GM21786 (cell line): ENCODE measurements around the gene MAPK1.
"Not testable (repeated sequence)": the region's sequence is repeated elsewhere in the genome, so short reads cannot be mapped to it uniquely, and the experiment has no call there.

ENCODE experiments used
- ATAC-seq: cut with Tn5 transposase; IDR thresholded peaks from one replicate; pipeline ENCODE4 v1.9.1; 2021; ENCODE audit not compliant: unreplicated experiment

Gene MAPK1

DNA sequence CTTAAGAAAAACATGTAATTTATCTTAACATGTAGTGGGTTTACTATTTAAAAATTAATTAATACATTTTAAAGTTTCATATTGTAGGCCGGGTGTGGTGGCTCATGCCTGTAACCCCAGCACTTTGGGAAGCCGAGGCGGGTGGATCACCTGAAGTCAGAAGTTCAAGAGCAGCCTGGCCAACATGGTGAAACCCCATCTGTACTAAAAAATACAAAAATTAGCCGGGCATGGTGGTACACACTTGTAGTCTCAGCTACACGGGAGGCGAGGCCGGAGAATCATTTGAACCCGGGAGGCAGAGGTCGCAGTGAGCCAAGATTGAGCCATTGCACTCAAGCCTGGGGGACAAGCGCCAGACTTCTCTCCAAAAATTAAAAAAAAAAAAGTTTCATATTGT lies 73.7 kb downstream of the MAPK1 start:
- not testable (repeated sequence) for ATAC-seq

DNA sequence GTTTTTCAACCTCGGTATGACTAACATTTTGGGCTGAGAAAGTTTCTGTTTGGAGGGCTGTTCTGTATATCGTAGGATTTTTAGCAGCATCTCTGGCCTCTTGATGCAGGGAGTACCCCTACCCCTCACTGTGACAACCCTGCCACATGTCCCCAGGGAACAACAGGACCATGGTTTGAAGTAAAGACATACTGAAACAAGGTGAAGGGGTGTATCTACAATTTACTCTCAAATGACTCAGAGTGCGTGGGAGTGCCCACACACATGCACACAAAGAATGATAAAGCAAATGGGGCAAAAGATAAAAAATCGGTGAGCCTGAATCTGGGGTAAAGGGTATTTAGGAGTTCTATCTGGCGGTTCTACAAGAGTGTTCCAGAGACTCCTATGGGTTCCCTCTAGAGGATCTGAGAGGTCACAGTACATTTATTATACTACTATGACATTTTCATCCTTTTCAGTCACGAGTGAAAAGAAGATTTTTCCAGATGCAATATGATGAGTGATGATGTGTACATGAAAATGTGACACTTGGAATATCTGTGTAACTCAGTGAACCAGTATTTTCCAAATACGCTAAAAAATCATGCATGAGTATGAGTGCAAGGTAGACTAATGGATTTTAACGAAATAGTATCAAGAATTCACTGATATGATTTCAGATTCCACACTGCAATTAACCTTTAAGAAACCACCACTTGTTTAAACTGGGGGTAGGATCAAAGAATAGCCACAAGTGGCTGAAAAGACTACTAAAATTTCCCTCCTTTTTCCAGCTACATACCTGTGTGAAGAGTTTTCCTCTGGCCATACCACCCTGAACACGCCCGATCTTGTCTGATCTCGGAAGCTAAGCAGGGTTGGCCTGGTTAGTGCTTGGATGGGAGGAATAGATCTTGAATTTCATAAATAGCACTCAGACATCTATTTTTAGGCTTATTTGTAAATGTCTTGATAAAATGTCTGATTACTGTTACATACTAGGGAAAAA lies 75.5 kb downstream of the MAPK1 start:
- peak; percentile 64 for ATAC-seq

DNA sequence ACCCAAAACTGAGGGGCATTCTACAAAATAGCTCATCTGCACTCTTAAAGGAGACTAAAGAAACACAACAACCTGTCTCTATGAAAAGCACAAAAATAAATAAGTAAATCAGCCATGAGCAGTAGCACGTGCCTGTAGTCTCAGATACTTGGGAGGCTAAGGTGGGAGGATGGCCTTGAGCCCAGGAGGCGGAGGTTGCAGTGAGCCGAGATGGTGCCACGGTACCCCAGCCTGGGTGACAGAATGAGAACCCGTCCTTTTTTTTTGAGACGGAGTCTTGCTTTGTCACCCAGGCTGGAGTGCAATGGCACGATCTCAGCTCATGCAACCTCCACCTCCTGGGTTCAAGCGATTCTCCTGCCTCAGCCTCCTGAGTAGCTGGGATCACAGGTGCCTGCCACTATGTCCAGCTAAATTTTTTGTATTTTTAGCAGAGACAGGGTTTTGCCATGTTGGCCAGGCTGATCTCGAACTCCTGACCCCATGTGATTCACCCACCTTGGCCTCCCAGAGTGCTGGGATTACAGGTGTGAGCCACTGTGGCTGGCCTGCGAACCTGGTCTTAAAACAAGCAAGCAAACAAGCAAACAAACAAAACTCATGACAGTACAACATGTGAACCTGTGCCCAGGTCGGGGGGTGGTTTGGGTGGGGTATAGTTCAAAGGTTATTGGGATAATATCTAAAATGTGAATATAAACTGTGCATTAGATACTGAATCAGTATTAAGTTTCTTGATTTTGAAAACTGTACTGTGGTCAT lies 76.4 kb downstream of the MAPK1 start:
- not testable (repeated sequence) for ATAC-seq

DNA sequence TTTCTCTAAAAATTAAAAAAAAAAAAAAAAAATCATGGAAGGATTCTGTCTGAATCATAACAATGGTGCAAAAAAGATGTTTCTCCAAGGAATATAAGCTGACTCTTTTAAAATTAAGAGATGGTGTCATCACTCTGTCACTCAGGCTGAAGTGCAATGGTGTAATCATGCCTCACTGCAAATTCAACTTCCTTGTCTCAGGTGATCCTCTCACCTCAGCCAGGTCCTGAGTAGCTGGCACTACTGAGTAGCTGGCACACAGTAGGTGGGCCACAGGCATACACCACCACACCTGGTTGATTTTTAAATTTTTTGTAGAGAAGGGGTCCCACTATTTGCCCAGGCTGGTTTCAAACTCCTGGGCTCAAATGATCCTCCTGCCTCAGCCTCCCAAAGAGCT lies 77.1 kb downstream of the MAPK1 start:
- no peak for ATAC-seq

DNA sequence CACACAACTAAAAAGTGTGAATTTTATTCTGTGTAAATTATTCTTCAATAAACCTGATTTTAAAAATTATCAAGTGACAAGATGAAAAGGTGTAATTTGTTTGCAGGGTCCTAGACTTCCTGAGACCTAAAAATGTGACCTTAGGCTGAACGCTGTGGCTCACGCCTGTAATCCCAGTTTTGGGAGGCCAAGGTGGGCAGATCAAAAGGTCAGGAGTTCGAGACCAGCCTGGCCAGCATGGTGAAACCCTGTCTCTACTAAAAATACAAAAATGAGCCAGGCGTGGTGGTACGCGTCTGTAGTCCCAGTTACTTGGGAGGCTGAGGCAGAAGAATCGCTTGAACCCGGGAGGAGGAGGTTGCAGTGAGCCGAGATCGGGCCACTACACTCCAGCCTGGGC lies 79.9 kb downstream of the MAPK1 start:
- not testable (repeated sequence) for ATAC-seq

GRCh38 chr22:21780259-21780658 lies 87.2 kb downstream of the MAPK1 start:
- no peak for ATAC-seq

DNA sequence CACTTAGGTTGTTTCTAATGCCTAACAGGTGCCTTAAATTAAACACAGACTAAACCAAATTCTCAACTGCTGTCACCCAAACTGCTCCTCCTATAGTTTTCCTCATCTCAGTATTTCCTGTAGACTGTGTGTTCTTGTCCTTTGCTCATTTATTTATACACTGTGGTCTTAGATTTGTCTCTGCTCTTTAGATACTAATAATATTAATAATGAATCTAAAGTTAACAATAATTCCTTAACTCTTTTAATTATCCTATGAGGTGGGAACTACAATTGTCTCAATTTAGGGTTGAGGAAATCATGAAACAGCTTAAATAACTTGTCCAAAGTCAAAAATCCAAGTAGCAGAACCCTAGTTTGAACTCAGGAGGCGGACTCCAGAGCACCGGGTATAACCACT lies 88.0 kb downstream of the MAPK1 start:
- no peak for ATAC-seq

DNA sequence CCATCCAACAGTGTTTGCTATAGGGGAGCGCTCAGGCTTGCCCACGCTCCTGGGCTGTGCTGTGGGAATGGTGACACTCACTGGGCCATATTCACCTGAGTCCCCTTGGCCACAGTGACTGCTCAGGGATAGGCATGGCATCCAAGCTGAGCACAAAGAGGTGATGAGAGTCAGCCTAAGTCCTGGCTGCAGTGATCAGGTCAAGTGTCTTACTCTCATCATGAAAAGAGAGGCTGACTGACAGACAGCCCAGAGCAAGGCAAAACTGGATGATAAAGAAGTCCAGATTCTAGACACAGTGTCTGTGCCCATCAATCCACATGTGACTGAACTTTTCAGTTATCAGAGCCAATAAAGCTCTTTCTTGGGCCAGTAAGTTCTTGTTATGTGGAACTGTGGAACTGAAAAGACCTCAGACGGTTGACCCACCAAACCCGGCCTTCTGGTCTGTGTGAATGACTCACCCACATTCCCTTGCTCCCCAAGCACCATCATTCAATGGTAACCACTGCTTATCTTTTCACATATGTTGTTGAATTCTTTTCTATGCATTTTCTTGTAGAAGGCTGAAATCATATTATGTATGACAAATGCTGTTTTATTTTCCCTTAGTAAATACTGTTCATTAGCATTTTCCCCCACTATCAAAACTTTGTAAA lies 88.6 kb downstream of the MAPK1 start:
- ATAC-seq: no peak

DNA sequence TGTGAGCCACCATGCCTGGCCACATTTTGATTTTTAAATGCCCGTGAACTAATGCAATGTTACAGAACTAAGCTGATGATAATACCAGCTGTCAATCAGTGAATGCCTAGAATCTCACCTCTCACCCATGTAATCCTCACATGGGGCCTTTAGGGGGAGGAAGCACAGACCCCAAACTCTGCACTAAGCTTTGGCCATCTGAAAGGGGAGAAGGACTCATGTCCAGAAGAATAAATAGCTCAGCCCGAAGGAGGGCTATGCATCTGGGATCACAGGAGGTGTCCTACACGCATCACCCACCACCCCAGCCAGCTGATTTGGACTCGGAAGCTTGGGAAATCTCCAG lies 95.8 kb downstream of the MAPK1 start:
- no peak for ATAC-seq

DNA sequence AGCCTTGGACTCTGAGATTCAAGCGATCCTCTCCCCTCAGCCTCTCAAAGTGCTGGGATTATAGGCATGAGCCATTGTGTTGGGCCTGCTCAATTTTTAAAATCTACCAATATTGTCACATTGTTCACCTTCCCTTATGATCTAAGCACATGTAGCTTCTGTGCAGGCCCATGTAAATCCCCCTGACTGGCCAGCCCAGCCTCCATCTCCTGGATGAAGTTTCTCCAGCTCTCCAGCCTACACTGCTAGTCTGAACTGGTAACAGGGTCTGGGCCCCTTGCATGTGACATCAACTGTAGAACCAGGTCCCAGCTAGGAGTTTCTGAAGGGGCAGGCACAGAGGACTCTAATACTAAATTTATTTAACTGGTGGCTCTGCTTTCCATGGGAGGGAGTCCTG lies 99.0 kb downstream of the MAPK1 start:
- ATAC-seq: no peak

GRCh38 chr22:21766691-21767462 lies 100.6 kb downstream of the MAPK1 start:
- ATAC-seq: no peak

DNA sequence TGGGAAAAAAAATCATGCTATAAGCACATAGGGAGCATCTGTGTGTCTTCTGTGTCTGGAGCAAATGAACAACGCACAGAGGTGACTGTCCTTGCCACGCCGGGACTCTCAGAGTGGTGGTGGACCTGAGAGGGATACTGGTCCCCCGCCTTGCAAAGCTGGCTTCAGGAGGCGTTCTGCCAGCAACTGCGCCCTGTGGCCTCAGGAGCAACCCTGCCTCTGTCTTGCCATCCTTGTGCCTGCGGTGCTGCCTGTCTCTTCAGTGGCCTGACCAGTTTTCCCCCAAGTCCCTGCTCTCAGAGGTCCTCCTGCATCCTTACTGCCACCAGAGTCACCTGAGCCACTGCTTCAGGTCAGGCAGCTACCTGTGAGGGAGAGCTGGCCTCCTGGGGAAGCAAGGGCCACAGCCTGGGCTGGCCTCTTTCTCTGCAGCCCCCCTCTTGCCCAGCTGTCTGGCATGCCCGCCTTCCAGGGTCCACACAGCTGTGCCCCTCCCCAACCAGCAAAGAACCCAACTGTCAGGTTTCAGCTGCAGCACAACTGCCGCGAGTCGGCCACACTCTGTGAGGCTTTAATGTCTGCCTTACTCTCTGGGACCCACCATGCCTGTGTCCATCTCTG lies 101.4 kb downstream of the MAPK1 start:
- no peak for ATAC-seq

GRCh38 chr22:21764038-21764804 lies 103.2 kb downstream of the MAPK1 start:
- no peak for ATAC-seq

- peak; percentile 40 for ATAC-seq
These were observed 104.5 kb downstream of the MAPK1 start for GRCh38 chr22:21762712-21763581.

GRCh38 chr22:21761994-21762680 lies 105.3 kb downstream of the MAPK1 start:
- no peak for ATAC-seq

GRCh38 chr22:21761086-21761485 lies 106.4 kb downstream of the MAPK1 start:
- no peak for ATAC-seq

GRCh38 chr22:21760640-21761039 lies 106.8 kb downstream of the MAPK1 start:
- ATAC-seq: no peak
